ENCODE data around the gene IRX6.

Gene IRX6

DNA sequence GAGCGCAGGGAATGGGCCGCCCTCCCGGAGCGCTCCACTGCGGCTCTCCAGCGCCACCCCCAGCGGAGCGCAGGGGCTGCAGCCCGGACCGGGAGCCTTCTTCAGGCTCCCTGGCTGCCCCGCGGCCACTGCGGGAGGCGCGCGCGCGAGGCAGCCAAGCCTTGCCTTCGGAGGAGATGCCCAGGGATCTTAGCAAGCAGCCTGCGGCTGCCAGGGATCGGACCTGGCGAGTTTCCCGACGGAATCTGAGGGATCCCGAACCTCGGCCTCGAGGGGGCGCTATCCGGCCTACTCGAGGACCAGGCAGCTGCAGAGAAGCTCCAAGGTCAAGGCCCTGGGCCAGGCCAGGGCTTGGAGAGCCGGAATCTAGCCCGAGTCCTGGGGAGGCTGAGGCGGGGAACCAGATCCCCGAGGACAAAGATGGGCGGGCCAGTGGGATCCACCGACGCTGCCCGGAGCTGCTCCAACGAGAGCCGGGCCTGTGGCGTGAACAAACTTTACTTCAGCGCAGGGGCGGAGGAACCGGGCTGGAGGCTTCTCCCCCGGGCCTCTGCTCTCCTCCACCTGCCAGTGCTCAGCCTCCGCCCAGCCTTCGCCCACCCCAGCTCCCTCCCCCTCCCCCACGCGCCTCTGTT, at the start of gene IRX6:
Gene IRX6 (plus strand): TSS at position 567 of the 635 bp plus-strand sequence. CDS start 889 bp downstream, outside the sequence.
- DNase-seq, result no peak

DNA sequence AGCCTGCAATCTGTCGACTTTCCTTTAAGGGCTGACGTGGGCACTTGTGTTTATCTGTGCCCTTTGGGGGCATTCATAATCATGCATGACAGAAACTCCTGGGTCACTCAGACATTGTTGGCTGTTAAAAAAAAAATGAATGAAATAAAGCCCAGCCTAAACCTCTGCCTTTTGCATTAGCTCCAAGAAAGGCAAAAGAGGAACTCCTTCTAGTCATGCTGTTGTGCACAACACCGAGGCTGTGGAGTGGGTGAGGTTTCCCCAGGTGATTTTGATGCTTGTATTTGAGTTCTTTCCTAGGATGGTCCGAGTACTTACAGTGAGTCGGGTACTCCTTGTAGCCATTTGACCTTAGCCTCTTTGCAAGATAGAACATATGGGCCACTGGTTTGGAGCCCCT, 49.6 kb upstream of the IRX6 start:
- DNase-seq, result no peak

DNA sequence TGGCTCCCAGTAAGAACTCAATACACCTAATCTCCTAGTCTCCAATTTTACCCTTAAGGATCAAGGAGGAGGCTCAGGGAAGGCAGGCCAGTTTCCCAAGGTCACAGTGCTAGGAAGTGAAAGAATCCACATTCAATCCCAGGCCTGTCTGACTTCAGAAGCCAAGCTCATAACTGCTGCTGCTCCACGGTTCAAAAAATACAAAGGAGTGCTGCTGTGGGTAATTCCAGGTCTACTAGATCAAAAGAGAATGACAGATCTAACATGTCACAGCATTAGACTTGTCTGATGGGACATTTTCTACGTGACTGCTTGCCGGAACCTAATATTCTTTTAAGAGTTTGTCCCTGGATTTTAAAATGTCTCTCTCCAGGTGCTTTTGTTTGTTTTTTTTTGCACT, 48.8 kb upstream of the IRX6 start:
- DNase-seq, result no peak

DNA sequence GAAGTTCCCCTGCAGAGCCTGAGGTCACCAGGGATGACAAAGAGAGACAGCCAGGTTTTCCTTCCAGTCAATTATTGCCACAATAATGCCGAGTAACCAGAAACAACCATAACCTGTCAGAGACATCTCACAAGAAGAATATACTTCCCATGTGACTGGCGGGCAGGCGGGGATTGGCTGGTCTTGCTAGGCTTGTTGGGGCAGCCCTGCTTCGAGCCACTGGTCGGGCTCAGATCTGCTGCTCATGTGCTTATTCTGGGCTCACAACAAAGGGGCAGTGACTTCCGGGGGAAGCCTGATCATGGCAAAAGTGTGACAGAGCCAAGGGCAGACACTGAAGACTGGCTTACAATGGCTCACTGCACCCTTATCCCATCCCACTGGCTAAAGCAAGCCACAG, 48.1 kb upstream of the IRX6 start:
- DNase-seq, result no peak

DNA sequence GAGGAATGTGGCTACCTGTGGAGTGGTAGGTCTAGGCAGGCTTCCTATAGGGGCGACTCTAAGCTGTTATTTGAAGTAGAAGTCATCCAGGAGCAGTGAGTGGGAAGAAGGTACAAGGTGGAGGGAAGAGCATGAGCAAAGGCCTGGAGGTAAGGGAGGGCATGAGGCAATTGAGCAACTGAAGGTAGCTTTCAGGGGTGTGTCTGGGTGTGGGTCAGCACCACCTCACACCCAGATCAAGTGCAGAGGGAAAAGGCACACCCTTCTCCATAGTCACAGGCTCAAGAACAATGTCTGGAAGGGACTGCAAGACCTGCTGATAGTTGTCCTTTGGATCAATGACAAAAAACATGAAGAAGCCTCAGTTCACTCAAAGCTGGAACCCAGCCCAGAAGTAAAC, 46.5 kb upstream of the IRX6 start:
- no peak for DNase-seq

- DNase-seq, result no peak
These were observed 44.4 kb upstream of the IRX6 start for GRCh38 chr16:55279598-55279997.

DNA sequence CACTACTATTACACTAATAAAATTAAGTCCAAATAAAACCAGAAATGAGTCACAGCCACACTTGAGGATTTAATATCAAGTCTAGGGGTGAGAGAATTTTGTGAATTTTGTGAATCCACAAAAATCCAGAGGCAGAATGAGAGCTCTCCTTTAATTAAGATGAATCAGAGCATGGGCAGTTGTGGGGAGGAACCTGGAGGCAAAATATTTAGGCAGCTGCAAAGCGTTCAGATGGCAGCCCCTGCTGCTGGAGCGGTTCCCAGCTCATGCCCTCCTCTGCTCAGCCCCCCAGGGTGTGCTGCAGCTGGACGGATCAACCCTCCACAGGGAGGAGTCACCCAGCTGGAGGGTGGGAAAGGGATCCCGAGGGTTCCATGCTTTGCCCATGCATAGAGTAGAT, 43.4 kb upstream of the IRX6 start:
- no peak for DNase-seq

DNA sequence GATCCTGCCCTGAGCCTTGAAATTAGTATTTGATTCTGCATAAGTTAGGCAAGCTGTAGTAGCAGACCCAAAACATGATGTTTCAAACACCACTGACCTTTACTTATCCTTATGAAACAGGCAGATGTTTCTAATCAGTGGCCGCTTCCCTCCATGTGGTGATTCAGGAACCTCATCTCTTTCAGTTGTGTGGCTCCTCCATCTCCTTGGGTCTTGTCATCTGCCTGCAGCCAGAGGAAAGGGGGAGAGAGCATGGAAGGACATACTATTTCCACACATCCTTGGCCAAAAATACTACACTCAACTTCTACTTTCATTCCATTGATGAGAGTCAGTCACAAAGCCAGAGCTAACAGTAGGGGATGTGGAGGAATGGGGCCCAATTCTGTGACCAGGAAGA, 41.6 kb upstream of the IRX6 start:
- no peak for DNase-seq

DNA sequence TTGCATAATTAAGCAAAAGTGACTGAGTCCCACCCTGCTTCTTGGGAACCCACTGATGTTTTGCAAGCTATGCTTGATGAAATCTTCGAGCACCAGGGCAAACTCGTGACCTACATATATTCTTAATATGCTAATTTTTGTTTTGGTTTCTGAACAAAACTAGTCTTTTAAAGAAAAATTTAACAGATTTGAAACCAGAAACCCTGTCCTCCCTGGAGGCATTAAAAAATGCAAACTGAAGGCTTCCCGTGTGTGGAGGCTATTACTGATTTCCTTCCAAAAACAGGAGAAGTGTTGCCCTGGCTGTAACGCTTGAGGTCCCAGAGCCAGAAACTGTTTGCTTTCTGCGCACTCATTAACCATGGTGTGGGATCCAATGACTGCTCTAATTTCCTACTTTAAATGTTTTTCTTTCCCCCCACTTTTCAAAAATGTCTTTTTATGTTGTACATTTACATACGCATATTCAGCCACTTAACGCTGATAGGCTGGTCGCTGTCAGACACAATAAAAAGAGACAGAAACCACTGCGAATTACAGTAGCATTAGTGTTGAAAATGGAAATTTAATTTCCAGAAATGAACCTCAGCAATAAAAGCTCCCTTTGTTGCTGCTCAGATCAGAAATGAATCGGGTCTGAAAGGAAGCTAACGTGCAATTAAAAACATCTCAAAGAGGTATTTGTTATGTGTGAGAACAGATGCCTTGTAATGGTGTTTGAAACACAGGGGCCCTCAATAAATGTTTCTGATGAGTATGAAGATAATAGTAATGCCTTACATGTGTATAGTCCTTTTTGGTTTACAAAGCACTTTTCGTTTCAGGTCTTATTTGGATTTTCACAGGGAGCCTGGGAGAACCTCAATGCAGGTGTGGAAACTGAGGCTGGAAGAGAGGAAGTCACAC, 39.9 kb upstream of the IRX6 start:
- DNase-seq, result no peak

DNA sequence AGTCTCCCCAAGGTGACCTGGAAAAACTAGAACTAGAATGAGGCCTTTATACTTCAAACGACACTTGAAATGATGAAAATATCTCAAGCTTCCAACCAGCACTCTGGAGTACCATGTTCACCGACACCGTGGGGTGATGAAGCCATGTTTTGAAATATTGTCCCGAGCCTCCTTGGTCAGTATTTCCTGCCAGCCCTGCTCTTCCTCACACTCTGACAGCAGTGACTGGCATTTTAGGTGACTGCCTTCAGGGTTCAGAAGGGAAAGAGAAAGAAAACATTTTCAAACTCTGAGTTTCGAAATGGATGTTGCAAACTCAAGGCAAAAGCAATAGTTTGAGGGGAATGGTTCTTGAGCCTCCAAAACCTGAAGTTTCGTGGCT, 39.3 kb upstream of the IRX6 start:
- DNase-seq, result no peak

DNA sequence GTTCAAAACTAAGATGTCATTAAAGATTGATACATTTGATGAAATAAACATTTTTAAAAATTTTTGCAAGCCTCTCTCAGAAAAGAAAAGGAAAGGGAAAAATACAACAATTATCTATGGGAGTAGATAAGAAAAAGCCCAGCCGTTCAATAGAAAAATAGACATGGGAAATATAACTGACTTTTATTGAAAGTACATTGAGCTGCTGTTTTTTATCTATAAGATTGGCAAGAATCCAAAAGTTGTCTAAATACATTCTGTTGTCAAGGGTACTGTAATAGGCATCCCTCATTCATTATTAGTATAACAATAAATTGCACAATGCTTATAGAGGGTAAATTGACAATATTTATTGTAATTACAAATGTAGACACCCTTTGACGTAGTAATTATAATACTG, 38.4 kb upstream of the IRX6 start:
- DNase-seq, result no peak

GRCh38 chr16:55289353-55289752, 34.6 kb upstream of the IRX6 start:
- DNase-seq, result no peak

DNA sequence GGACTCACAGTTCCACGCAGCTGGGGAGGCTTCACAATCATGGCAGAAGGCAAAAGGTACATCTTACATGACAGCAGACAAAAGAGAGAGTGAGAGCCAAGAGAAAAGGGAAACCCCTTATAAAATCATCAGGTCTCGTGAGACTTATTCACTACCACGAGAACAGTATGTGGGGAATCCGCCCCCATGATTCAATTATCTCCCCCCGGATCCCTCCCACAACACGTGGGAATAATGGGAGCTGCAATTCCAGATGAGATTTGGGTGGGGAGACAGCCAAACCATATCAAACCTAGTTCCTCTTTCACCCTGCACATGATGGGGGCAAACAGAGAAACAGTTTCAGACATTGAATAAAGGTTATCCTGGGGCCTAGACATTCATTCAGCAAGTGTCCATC, 32.2 kb upstream of the IRX6 start:
- DNase-seq, result no peak

- DNase-seq, result no peak
These were observed 31.5 kb upstream of the IRX6 start for GRCh38 chr16:55292491-55292890.

DNA sequence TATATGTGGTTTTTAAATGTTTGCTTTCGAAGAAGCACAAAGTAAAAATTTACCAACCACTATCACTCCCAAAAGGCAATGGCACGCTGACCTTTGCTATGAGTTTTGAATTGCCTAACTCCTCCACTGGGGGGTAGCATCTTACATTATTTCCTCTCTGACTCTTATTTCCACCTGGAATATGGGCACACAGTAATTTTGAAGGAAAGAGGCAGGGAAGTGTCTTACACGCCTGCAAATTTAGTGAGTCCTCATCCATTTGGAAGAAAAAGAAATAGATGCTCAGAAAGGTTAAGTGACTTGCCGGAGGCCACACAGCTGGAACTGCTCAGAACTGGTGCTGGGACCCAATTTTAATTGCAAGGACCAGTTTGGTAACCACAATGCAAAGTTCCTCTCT, 29.9 kb upstream of the IRX6 start:
- DNase-seq, result no peak

- no peak for DNase-seq
These were observed 29.1 kb upstream of the IRX6 start for GRCh38 chr16:55294931-55295342.

- DNase-seq, result no peak
These were observed 26.7 kb upstream of the IRX6 start for GRCh38 chr16:55297062-55297909.

GRCh38 chr16:55297910-55298479, 26.0 kb upstream of the IRX6 start:
- no peak for DNase-seq

DNA sequence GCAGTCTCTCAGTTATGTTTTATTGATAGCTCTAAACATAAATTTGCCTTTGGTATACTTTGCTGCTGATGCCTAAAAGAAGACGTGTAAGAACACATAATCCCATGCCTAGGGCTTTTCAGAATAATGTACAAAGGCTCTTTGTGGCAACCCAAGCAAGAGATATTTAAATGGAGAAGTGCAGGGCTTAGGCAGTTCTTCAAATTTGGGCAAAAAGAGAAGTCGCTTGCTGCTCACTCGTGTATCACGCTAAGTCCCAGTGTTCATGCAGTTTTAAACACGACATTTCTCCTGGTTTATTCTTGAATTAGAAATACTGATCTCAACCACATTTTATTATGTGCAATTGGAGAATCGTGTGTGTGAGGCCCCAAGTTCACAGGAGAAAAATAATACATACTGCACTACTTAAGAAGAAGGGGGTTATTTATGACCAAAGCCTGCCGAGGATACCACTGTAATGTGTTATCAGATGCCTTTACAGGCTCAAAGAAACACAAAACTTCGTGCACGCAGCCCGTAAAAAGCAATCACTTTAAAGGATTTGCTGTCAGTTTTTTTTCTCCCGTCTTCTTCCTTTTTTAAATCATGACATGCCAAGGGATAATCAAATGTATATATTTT, 22.5 kb upstream of the IRX6 start:
- no peak for DNase-seq

DNA sequence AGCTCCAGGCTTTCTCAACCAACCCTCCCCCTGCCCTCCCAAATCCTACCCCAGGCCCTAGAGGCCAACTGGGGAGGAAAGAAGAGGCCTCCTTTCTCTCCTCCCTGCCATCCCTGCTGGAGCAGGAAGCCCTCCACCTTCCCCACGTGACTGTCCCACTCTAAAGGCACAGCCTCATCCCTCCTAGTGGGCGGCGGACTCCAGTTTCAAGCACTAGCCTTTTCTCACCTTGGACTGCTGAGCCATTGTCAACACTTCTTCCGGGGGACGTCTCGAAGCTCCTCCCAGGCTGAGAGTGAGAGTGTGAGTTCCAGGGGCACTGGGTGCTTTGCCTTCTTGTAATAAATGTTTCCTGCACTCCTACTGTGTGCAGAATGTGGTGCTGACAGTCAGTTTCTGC, 21.4 kb upstream of the IRX6 start:
- no peak for DNase-seq

DNA sequence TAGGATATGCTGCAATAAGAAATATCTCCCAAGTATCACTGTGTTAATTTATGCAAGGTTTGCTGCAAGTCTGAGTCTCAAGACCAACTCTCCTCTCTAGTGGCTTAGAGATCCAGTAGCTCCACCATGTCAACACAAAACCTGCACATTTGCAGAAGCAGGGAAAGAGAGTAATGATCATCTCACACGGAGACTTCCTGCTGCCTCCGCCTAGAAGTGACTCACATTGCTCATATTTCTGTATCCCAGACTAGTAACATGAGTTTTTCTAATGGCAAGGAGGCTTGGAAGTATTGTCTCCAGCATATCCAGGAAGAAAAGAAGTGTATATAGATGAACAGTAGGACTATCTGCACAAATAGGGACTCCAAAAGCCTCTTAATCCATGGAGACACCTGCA, 15.0 kb upstream of the IRX6 start:
- no peak for DNase-seq

DNA sequence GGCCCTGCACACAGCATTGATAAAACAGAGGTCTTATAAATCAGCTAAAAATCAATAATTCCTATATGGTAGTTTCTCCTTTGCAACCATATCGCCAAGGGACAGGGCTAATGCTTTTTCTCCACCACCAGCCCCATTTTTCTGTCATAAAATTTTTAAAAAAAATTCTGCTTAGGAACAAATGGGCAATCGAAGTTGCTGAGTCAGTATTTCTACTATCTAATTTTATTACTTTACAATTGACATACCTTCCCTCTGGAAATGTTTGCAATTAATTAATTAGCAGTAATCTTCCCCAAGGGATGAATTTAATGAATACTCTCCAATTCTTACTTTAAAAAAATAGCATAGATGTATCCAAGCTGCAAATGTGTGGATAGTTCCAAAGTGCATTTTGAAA, 1.7 kb upstream of the IRX6 start:
- no peak for DNase-seq
